ENCODE measurements around the gene HMGN1. TPM values are rescaled to one million over a fixed set of nuclear protein-coding genes. Genes with fewer than 3 reads are reported as not detected.

Gene HMGN1
- total RNA-seq, 1 experiment from 2014 or later = 469 TPM

DNA sequence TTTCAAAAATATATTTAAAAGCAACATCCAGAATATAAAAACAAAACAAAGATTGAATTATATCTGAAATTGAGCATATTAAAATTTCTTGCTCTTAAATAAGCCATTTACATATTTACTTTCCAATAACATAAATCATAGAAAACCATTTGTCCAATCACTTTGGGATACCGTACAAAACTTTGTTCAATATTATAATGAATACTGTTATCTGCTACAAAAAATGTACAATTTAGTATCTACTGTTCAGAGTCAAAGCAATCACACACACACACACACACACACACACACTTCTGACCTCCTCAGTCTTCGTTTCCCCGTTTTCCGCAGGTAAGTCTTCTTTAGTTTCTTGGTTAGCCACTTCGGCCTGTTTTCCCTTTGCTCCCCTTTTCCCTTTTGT, 4.0 kb downstream of the HMGN1 start (continued):
- TF ChIP-seq, protein P1, sequence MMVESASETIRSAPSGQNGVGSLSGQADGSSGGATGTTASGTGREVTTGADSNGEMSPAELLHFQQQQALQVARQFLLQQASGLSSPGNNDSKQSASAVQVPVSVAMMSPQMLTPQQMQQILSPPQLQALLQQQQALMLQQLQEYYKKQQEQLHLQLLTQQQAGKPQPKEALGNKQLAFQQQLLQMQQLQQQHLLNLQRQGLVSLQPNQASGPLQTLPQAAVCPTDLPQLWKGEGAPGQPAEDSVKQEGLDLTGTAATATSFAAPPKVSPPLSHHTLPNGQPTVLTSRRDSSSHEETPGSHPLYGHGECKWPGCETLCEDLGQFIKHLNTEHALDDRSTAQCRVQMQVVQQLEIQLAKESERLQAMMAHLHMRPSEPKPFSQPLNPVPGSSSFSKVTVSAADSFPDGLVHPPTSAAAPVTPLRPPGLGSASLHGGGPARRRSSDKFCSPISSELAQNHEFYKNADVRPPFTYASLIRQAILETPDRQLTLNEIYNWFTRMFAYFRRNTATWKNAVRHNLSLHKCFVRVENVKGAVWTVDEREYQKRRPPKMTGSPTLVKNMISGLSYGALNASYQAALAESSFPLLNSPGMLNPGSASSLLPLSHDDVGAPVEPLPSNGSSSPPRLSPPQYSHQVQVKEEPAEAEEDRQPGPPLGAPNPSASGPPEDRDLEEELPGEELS (CRISPR knock-in tag; IDR thresholded peaks at IDR 0.05) = no peak
- TF ChIP-seq, protein P2, sequence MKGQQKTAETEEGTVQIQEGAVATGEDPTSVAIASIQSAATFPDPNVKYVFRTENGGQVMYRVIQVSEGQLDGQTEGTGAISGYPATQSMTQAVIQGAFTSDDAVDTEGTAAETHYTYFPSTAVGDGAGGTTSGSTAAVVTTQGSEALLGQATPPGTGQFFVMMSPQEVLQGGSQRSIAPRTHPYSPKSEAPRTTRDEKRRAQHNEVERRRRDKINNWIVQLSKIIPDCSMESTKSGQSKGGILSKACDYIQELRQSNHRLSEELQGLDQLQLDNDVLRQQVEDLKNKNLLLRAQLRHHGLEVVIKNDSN (CRISPR knock-in tag; IDR thresholded peaks at IDR 0.05) = no peak
- TF ChIP-seq, protein P3, sequence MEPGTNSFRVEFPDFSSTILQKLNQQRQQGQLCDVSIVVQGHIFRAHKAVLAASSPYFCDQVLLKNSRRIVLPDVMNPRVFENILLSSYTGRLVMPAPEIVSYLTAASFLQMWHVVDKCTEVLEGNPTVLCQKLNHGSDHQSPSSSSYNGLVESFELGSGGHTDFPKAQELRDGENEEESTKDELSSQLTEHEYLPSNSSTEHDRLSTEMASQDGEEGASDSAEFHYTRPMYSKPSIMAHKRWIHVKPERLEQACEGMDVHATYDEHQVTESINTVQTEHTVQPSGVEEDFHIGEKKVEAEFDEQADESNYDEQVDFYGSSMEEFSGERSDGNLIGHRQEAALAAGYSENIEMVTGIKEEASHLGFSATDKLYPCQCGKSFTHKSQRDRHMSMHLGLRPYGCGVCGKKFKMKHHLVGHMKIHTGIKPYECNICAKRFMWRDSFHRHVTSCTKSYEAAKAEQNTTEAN (CRISPR knock-in tag; IDR thresholded peaks at IDR 0.05) = no peak

DNA sequence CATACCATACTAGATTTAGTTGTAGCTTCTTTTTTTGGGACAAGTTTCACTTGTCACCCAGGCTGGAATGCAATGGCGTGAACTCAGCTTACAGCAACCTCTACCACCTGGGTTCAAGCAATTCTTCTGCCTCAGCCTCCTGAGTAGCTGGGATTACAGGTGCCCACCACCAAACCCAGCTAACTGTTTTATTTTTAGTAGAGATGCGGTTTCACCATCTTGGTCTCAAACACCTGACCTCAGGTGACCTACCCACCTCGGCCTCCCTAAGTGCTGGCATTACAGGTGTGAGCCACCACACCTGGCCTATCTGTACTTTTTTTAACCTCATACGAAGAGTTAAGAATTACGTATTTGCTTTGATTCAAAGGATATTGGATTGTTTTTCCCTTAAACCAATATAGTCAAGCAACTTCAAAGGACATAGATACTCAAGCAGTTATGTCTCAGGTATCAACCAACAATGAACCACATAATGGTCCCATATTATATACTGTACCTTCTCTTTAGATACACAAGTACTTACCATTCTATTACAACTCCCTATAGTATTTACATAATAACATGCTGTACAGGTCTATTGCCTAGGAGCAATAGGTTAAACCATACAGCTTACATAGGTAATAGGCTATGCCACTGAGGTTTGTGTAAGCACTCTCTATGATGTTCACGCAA, 7.5 kb downstream of the HMGN1 start:
- DNase-seq (ENCODE audit: low spot score) = no peak
- TF ChIP-seq, protein P4, sequence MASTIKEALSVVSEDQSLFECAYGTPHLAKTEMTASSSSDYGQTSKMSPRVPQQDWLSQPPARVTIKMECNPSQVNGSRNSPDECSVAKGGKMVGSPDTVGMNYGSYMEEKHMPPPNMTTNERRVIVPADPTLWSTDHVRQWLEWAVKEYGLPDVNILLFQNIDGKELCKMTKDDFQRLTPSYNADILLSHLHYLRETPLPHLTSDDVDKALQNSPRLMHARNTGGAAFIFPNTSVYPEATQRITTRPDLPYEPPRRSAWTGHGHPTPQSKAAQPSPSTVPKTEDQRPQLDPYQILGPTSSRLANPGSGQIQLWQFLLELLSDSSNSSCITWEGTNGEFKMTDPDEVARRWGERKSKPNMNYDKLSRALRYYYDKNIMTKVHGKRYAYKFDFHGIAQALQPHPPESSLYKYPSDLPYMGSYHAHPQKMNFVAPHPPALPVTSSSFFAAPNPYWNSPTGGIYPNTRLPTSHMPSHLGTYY (CRISPR knock-in tag; IDR thresholded peaks at IDR 0.05) = 0 out of 2 replicates have a peak, but pooled peaks have one; percentile 48
- no peak for TF ChIP-seq FOXK1 (CRISPR knock-in tag; IDR thresholded peaks at IDR 0.05)
- 0 out of 2 replicates have a peak, but pooled peaks have one; percentile 38 for TF ChIP-seq ZNF416 (CRISPR knock-in tag; IDR thresholded peaks at IDR 0.05)
- TF ChIP-seq PRRX2 (CRISPR knock-in tag; IDR thresholded peaks at IDR 0.05) = 0 out of 2 replicates have a peak, but pooled peaks have one; percentile 31
- TF ChIP-seq NR2C2 (CRISPR knock-in tag; IDR thresholded peaks at IDR 0.05) = no peak
- TF ChIP-seq ZNF138 (CRISPR knock-in tag; conservative IDR thresholded peaks at IDR 0.05) = no peak
- ChIA-PET CTCF (no interaction called here), POLR2A (interaction anchor here (1.0 to 1.4 kb wide), 2 partner anchors 23 to 41 kb away, joined by 3 read pairs; no protein-coding TSS in a partner anchor)
- Mint-ChIP-seq H3K4me1 (peaks cover 21% of the 10 kb centered on the region), H3K27me3 (ENCODE audit: low read depth) (no peaks in the 10 kb centered on the region), H3K9me3 (no peaks in the 10 kb centered on the region), H3K4me3 (no peak overlapping the region), H3K36me3 (peaks cover 49% of the 10 kb centered on the region), H3K27ac (no peak overlapping the region)
- no peak for ATAC-seq

DNA sequence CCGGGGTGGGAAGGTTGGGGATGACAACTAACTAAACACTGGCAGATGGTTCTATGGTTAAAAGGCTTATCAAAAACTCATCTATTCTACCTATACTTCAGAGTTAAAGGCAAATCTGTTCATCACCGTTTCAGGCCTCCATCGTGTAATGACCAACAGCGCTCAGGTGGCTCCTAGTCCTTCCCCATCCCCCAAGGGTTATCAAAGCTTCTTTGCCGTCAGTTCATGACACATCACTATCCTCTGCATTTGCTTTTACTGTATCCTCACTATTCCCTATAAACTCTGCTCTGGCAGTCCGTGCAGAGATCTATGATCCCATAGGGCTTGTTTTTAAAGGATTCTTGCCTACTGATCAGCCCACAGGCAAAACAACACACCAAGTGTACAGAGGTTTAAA, 8.2 kb downstream of the HMGN1 start:
- DNase-seq (ENCODE audit: low spot score) (no peak), ATAC-seq (peak; percentile 34)
- CTCF ChIA-PET = no interaction called here
- Mint-ChIP-seq H3K4me1 (peaks cover 14% of the 10 kb centered on the region), H3K4me3 (no peak overlapping the region), H3K9me3 (no peaks in the 10 kb centered on the region), H3K36me3 (peaks cover 42% of the 10 kb centered on the region), H3K27me3 (ENCODE audit: low read depth) (no peaks in the 10 kb centered on the region), H3K27ac (0 out of 2 replicates have a peak overlapping the region, but pooled peaks have one; percentile 1)
- TF ChIP-seq, protein P5, sequence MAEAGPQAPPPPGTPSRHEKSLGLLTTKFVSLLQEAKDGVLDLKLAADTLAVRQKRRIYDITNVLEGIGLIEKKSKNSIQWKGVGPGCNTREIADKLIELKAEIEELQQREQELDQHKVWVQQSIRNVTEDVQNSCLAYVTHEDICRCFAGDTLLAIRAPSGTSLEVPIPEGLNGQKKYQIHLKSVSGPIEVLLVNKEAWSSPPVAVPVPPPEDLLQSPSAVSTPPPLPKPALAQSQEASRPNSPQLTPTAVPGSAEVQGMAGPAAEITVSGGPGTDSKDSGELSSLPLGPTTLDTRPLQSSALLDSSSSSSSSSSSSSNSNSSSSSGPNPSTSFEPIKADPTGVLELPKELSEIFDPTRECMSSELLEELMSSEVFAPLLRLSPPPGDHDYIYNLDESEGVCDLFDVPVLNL (CRISPR knock-in tag; IDR thresholded peaks at IDR 0.05; ENCODE audit: borderline replicate concordance, low read depth) = no peak
- TF ChIP-seq IRF2 (CRISPR knock-in tag; IDR thresholded peaks at IDR 0.05; ENCODE audit: borderline replicate concordance, low read depth) = no peak
- 0 out of 2 replicates have a peak, but pooled peaks have one; percentile 6 for TF ChIP-seq EMX1 (CRISPR knock-in tag; IDR thresholded peaks at IDR 0.05)
- TF ChIP-seq CREM (CRISPR knock-in tag; IDR thresholded peaks at IDR 0.05) = no peak
- no peak for TF ChIP-seq ZNF317 (CRISPR knock-in tag; IDR thresholded peaks at IDR 0.05; ENCODE audit: borderline replicate concordance, low read depth)
- no peak for TF ChIP-seq FOXK1 (CRISPR knock-in tag; IDR thresholded peaks at IDR 0.05)
- POLR2A ChIA-PET = interaction anchor here (1.0 to 1.4 kb wide), 2 partner anchors 23 to 40 kb away, joined by 3 read pairs; no protein-coding TSS in a partner anchor
